GM12872 (cell line): ENCODE measurements around the gene SMAP2.

Experiments used
- CTCF ChIP-seq: IDR thresholded peaks from 3 replicates; pipeline ENCODE4 v1.5.1; 2011; ENCODE audit warnings: low read depth, mild to moderate bottlenecking, low read length, moderate library complexity; ENCODE audit not compliant: insufficient read depth

The SMAP2 gene

GRCh38 chr1:40438391-40439015 lies 65.0 kb downstream of the SMAP2 start:
- TF ChIP-seq CTCF, result peak; percentile 60

- no peak for TF ChIP-seq CTCF
These were observed 65.7 kb downstream of the SMAP2 start for GRCh38 chr1:40439247-40439646.

GRCh38 chr1:40449684-40450494 lies 76.4 kb downstream of the SMAP2 start, which contains the start of gene ZFP69B:
Gene ZFP69B, plus strand, starts transcription at chr1:40450476. Its CDS starts 486 bp downstream, at chr1:40450962.
- 0 out of 3 replicates have a peak, but pooled peaks have one; percentile 22 for TF ChIP-seq CTCF

- no peak for TF ChIP-seq CTCF
These were observed 77.1 kb downstream of the SMAP2 start for GRCh38 chr1:40450495-40451237.

GRCh38 chr1:40451238-40451585 lies 77.7 kb downstream of the SMAP2 start:
- no peak for TF ChIP-seq CTCF

- no peak for TF ChIP-seq CTCF
These were observed 81.3 kb downstream of the SMAP2 start for GRCh38 chr1:40454873-40455272.

GRCh38 chr1:40462956-40463590 lies 89.5 kb downstream of the SMAP2 start:
- no peak for TF ChIP-seq CTCF
